Stimulated activated CD4-positive, alpha-beta T cell treated with anti-CD3 and anti-CD28 coated beads, Interleukin-4, amount 100 ng/mL, for 1 hour (primary cell): ENCODE data around the gene VCL.

Experiments
- DNase-seq: peaks from one replicate; pipeline ENCODE4 v3.0.0-alpha.2; 2020

VCL gene

DNA sequence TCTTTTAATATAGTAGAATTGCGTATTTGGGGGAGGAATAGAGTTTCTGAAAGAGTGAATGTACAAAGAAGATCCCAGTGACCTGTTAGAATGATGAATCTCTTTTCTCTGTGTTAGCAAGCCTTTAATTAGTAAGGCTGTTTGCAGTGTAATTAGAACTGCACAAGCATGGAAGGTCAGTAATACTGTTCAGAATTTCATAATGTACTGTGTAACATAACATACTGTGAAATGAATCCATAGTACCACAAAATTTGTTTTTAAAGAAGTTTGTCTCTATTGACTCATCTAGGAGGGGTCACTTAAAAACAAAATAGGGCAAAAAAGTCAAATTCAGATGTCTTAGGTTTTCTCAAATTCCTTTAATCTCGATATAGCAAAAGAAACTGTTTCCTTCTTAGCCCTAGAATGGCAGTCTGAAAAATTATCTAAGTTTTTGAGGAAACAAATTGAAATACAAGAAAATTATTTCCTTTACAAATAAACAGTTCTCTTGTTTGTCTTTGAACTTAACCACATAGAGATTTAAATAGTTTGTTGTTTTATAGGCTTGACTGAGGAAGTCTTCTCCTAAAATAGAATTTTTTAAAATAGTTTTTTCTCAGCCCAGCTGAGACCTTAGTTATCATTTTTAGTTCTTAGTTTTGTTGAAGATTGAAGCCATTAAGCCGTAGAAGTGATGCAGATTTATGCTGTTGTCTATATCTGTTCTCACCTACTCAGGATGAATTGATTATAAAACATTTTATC is 165.6 kb downstream of the VCL start:
- DNase-seq, result no peak

DNA sequence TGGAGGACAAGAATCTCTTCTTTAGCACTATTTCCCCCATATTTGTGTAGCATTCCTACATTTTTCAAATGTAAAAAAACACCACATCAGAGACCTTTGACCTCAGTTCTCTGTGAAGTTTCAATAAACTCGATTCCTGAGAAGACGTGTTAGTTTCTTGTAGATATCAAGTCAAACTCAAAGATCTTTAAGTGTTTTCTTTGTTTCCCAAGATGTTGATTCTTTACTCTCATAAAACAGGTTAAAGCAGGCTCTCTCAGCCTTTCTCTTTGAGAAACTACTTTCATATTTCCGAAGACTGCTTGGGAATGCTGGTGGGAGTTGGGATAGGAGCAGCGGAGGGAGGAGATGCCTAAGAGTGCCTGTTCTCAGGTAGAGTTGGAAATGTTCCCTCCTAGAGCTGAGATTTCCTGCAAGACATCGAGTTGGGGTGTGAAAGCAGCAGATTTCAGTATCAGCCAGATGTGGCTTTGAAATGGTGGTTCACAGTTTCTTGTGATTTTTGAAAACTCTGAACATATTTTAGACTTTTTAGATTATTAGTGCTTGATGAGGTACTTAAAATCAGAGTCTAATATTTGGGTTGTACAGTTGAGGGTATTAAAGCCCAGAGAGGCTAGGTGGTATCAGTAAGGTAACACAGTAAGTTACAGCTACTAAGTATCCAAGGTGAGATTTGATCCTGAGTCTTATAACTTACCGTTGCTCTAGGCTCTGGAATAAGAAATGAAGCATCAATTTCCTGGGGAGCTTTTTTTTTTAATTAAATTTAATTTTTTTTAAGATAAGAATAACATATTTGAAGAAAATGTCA is 167.0 kb downstream of the VCL start:
- no peak for DNase-seq

DNA sequence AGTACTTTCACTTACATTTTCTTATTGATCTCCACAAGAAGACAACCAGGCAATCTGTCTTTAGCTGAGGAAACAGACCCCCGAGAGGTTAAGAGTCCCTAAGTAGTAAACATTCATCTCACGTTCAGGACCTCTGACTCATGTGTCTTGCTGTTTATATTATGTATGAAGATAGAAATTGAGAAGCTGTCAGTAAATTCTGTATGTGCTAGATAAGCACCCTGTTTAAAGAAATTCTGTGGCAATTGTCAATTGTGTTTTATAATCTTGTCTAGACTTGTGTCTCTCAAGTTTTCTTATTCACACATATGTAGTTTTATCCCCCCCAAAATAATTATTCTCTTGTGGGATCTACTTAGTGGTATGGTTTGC is 167.6 kb downstream of the VCL start:
- no peak for DNase-seq

DNA sequence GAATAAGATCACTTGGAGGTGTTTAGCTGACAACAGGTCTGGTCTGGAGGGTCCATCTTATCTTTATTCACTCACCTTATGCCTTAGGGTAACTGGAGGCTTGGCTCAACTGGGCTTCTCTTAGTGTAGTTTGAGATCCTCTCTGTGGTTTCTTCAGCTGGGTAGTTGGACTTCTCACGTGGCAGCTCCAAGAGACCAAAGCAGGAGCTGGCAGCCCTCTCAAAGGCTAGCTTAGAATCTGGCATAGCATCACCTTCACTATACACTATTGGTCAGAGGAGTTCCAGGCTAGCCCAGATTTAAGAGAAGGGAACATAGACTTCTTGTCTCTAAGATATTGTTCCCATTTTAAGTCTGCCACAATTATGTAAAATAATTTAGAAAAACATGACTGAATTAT is 169.5 kb downstream of the VCL start:
- DNase-seq, result no peak
